Measurements from ENCODE around the gene ATP8B3. TPM values are rescaled to one million over a fixed set of nuclear protein-coding genes. Genes with fewer than 3 reads are reported as not detected.

The ATP8B3 gene
- total RNA-seq, 1 donor from 2014 or later, result 5.2 TPM

GRCh38 chr19:1807695-1808394 lies 4.2 kb downstream of the ATP8B3 start:
- Mint-ChIP-seq H3K27me3 (ENCODE audit: unreplicated experiment) (no peaks in the 10 kb centered on the region), H3K27ac (ENCODE audit: unreplicated experiment) (no peak overlapping the region), H3K4me3 (ENCODE audit: unreplicated experiment) (no peak overlapping the region), H3K4me1 (ENCODE audit: unreplicated experiment) (peaks cover 8% of the 10 kb centered on the region), H3K9me3 (ENCODE audit: unreplicated experiment) (no peaks in the 10 kb centered on the region), H3K36me3 (ENCODE audit: unreplicated experiment) (no peaks in the 10 kb centered on the region)
- DNase-seq (ENCODE audit: extremely low spot score, unreplicated experiment), result no peak
- TF ChIP-seq CTCF (IDR thresholded peaks at IDR 0.05), result no peak

- Mint-ChIP-seq H3K4me1 (ENCODE audit: unreplicated experiment) (peaks cover 2% of the 10 kb centered on the region), H3K4me3 (ENCODE audit: unreplicated experiment) (no peak overlapping the region), H3K27ac (ENCODE audit: unreplicated experiment) (no peak overlapping the region), H3K9me3 (ENCODE audit: unreplicated experiment) (no peaks in the 10 kb centered on the region), H3K36me3 (ENCODE audit: unreplicated experiment) (no peaks in the 10 kb centered on the region), H3K27me3 (ENCODE audit: unreplicated experiment) (no peaks in the 10 kb centered on the region)
- no peak for TF ChIP-seq CTCF (IDR thresholded peaks at IDR 0.05)
- no peak for DNase-seq (ENCODE audit: extremely low spot score, unreplicated experiment)
Observed at GRCh38 chr19:1807030-1807694, 4.9 kb downstream of the ATP8B3 start.

GRCh38 chr19:1806184-1807029 lies 5.7 kb downstream of the ATP8B3 start:
- no peaks in the 10 kb centered on the region for H3K9me3 Mint-ChIP-seq (ENCODE audit: unreplicated experiment)
- TF ChIP-seq CTCF (IDR thresholded peaks at IDR 0.05), result no peak
- no peak for DNase-seq (ENCODE audit: extremely low spot score, unreplicated experiment)
- no peak overlapping the region for H3K27ac Mint-ChIP-seq (ENCODE audit: unreplicated experiment)
- H3K27me3 Mint-ChIP-seq (ENCODE audit: unreplicated experiment), result no peaks in the 10 kb centered on the region
- H3K36me3 Mint-ChIP-seq (ENCODE audit: unreplicated experiment), result no peaks in the 10 kb centered on the region
- peaks cover under 1% of the 10 kb centered on the region for H3K4me1 Mint-ChIP-seq (ENCODE audit: unreplicated experiment)
- no peak overlapping the region for H3K4me3 Mint-ChIP-seq (ENCODE audit: unreplicated experiment)

- no peak for DNase-seq (ENCODE audit: extremely low spot score, unreplicated experiment)
- no peaks in the 10 kb centered on the region for H3K36me3 Mint-ChIP-seq (ENCODE audit: unreplicated experiment)
- no peak for TF ChIP-seq CTCF (IDR thresholded peaks at IDR 0.05)
- H3K9me3 Mint-ChIP-seq (ENCODE audit: unreplicated experiment), result no peaks in the 10 kb centered on the region
- H3K4me1 Mint-ChIP-seq (ENCODE audit: unreplicated experiment), result no peaks in the 10 kb centered on the region
- H3K27me3 Mint-ChIP-seq (ENCODE audit: unreplicated experiment), result no peaks in the 10 kb centered on the region
- H3K4me3 Mint-ChIP-seq (ENCODE audit: unreplicated experiment), result no peak overlapping the region
- H3K27ac Mint-ChIP-seq (ENCODE audit: unreplicated experiment), result no peak overlapping the region
Observed at GRCh38 chr19:1805401-1806183, 6.5 kb downstream of the ATP8B3 start.

Data from osteocyte (in vitro differentiated cells).